Activated naive CD4-positive, alpha-beta T cell treated with anti-CD3 and anti-CD28 coated beads, Interleukin-2, amount 50 U/mL, for 16 hours (primary cell): Measurements from ENCODE around the gene JAZF1.

Experiments used
- DNase-seq: peaks from one replicate; pipeline ENCODE4 v3.0.0-alpha.2; 2020

The JAZF1 gene

DNA sequence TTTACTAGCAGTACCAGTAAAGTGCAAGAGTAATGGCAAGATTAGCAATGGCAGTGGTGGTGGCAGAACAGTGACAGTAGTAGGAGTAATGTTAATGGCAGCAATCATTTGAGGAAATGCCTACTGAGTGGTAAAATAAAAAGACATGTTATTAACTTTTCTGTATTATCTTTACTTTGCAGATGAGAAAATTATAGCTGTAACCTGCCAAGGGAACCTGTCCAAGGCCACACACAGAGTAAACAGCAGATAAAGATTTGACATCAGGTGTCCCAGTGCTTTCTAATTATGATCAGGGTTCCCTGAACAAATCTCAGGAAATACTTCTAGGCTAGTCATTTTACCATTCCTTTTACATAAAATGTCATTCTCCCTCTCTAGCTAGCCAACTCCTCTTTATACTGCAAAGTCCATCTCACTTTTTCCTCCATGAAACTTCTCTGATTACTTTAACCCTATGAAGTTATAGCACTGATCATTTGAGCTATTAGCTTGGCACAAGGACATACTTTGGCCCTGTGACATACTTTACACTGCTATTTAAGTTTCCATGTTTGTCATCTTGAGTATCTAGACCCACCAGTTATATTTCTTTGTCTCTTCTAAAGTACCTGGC, 221.6 kb downstream of the JAZF1 start:
- DNase-seq = no peak

DNA sequence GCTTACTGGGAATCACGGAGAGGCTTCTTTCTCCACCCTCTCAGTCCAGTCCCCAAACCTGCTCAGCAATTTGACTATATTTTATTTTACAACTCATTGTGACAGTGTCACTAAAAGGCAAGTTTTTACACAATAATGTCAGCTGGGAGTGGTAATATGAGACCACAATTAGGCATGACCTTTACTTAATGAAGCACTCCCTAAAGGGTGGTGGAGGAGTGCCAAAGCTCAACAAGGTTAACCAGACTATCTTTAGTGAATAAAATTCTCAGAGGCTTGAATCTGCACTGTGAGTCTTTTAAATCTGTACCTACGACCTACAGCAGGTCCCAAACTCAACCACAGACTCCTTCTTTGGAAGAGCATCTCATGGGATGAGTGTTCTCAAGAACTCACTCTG, 225.0 kb downstream of the JAZF1 start:
- DNase-seq = no peak

DNA sequence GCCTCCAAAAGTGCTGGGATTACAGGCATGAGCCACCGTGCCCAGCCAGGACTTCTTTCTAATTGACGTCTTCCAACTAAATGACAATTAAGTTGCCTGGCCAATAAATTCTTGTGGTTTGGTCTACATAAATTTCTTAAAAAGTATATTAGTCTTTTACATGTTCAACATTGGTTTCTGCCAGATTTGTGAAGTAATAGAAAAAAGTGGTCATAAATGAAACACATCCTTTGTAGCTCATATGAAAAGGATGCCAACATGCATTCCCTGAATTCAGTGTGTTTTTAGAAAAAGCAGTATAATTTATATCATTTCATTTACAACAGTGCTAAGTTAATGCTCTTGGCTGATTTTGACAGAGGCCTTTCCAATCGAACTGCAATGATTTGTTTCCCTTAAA, 225.6 kb downstream of the JAZF1 start:
- DNase-seq = no peak

DNA sequence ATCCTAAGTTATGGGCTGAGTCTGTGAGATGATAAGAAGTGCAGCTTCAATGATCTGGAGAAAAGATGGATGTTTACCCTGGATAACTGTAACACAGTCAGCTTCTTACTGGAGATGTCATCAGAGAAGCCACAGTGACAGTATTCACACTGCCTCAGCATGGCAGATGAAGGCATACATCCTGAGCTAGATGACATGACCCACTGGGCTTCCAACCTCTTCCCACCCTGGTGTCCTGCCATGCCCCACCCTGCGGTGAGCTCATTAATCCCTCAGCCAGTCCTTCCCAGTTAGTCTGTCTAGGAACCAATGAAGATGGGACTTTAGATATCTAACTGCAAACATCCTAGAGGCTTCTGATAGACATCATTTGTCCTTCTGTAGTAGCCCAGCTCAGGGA, 226.8 kb downstream of the JAZF1 start:
- no peak for DNase-seq

DNA sequence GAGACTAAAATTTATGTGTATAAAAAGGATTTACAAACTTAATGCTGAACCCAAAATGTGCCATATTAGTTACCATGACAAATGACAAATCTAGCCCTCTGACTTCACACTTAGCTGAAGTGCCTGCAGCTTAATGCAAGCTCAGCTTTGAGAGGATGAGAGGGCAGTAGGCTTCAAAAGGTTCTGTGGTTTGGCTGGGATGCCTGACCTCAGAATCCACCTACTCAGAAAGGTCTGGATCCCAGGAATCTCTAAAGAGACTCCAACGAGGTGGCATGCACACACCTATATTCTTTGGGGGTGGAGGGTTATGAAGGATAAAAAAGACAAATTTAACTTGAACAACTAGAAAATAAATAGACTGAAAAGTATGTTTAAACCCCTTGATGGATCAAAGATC, 227.2 kb downstream of the JAZF1 start:
- no peak for DNase-seq

DNA sequence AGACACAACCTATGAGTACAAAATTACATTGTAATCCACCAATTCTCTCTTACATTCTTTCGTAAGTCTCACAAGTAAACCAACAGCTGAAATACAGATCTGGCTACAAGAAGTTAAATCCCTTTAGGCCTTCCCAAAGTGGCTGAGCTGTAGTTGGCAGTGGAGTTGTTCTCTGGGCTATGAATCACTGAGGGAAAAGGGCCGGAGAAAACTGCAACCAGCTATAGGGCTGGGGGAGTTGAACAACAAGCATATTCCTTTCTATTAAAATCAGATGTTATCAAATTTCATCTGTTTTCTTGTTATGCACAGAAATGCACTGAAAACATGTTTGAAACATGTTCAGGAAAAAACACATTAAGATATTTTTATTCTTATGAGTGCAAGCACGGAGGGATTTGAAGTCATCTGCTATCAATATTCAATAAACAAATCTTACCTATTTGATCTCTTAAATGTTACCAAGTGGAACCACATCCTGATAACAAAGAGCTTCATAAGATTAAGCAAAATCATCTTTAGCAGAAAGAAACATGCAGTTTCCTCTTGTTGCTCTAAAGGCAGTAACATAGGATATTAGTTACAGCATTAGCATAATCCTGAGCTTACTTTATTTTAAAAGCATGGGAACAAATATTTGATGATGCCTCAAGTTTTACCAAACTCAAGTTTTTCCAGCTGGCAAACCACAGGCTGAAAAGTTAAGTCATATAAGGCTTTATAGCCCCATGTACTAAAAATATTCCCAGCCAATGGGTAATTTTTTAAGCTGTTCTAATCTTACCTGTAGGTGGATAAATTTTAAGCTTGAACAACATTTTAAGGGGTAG, 227.9 kb downstream of the JAZF1 start:
- DNase-seq = no peak

DNA sequence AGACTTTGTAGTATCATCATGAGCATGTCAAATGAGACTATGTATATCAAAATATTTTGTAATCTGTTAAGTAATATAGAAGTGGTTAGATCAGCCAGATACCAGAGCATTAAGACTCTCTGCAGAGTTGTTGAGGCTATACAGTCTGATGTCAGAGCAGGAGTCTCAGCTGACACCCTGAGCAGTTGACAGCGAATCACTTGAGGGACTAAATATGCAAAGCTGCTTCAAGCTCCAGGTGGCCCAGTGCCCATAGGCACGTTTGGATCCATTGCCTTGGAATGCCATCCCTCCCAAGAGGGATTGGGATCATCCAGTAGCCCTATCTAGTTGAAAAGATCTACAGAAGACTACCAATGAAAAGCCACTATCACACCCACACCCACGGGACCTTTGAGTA, 230.5 kb downstream of the JAZF1 start:
- no peak for DNase-seq

DNA sequence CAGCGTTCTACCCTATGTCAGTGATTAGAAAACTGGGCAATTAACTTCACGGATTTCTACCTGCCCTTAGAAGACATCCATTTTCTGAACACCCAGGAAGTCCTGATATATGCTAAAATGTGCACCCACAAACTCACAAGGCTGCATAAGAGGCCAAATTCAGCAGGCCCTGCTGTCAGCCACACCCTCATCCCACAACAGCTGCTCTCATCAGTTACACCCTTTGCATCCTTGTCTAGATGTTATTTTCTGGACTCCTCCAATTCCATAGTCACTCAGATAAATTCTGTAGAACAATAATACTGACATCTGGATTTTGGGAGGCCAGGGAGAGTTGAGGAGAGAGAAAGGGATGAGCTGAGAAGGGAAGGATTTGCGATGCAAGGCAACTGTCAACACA, 231.7 kb downstream of the JAZF1 start:
- no peak for DNase-seq

DNA sequence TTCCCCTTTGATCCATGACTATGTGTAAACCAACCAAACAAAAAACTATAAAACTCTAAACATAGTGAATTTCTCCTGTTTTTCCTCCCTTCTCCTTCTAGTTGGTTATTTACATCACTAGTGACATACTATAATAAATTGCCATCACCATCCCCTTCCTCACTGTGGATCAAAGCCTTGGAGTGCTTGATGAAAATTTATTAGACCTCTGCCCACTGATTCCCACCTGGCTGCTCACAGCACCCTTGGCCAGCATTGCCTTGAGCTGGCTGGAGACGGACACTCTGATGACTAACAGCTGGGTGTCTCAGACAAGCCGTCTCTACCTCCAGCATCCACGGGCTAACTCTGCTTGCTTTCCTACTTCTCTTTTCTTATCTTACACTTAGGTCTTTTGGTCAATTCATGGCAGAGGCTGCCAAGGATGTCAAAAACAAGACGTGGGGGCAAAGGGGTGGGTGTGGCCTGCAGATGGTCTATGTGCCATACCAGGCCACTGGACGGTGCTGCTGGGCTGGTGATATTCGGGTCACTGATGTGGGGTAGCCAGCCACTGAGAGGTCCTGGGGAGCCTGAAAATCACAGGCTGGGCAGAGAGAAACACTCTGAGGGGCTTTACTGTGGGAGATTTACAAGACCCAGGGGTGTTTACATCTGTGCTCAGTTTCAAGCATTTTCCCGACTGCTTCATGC, 232.9 kb downstream of the JAZF1 start:
- no peak for DNase-seq

DNA sequence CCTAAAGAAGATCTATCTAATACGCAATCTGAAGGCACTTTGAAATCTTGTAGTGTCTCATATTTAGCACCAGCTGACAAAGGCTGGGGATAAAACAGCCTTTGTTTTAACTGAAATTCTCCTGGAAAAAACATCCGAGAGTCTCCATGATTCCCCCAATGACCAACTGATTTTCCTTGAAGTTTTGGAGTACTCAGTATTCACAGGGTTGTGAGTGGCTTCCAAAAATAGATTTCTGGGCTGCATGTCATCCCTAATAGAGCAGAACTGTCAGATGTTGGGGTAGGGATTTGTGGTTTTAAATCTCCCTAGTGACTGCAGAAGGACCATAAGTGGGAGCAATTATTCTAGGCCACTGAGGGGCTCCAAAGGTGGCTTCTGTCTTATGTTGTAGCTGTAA, 234.2 kb downstream of the JAZF1 start:
- no peak for DNase-seq

DNA sequence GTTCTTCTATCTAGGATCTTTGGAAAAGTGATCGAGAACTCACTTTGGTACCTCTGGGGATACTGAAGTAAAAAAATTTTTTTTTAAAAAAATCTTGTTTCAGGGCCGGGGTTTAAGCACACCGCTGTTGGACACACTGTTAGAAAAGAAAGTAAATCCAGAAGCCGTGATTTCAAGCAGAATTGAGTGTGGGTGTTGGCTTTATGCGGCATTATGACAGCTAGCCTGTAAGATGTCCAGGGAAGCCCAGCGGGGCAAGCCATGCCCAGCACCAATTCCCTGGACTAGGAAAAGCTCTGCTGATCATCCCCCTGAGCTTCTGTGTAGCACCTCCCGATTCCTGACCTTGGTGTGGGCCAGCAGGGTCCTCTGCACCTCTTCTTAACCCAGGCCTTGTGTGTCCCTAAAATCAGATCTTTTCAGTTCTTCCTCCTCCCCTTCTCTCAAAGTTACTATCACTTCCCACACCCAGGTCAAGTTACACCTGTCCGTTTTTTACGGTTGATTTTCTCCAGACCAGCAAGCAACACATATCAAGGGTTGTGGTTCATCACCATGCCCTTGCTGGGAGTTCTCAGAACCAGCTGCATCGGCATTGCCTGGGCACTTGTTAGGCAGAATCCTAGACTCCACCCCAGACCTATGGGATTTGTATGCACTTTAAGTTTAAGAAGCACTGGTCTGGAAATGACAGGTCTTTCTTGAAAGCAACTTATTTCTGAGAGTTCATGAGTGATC, 235.4 kb downstream of the JAZF1 start:
- no peak for DNase-seq

DNA sequence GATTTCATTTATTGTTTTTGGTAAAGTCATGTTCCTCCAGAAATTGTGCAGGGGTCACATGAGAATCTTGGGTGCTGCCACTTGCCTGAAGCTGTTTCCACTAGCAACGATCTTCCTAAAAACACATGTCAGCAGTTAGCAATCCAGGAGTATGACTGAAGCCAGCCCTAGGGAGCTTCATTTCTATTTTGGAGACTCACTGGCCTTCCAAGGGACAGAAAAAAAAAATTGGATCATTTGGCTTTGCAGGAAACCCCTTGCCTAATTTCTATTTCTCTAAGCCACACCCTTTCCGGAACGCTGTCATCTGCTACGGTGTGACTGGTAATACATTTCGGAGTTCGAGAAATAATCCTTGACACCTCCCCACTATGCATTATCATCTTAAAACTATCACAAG, 236.0 kb downstream of the JAZF1 start:
- DNase-seq = no peak

DNA sequence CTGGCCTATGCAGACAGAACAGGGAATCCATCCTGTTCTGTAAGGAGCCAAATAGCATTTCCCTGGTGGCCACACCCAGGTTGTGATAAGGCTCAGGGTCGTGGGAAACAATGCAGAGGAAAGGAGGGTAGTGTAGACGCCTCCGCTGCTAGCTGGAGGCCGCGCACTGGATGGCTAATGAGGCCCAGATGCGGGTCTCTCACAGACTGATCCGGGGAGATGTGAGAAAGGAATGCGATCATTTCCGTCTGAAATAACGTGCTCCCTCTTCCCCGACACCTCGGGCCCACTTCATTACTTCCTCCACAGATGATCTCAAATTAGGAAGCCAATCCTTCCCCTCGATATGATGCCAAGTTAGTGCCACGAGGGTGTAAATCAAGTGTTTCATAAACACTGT, 237.4 kb downstream of the JAZF1 start:
- no peak for DNase-seq

DNA sequence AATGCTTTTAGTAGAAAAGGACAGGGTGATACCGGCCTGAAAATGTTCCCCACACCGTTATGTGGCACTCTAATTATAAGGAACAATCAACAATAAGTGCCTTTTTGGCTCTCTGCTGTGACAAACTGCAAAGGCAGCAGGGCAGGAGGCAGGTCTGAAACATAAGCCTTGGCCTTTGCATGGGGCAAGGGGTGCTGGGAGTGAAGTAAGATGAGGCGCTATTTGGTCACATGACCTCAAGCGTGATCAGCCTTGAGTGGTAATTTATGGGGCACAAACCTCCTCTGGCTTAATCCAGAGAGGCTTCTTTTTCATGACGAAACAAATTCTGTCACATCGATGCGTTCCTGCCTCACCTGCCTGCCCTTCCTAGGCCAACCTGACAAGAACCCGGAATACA, 237.9 kb downstream of the JAZF1 start:
- no peak for DNase-seq

DNA sequence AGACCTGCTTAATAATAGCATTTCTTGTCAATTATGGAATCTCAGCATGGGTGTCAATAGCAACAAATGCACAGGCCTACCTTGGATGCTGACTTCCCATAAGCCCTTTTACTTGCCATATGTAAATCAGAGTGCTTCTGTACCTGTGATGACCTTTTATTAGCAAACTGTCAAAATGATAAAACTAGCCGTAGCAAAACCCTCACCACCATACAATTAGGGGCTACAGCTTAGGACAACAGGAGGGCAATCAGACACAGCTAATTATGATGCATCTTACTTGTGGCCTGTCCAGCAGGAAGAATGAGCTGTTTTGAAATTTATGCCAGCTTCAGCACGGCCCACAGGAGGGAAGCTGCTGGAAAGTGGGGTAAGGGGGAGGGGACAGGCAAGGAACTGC, 239.1 kb downstream of the JAZF1 start:
- DNase-seq = no peak

DNA sequence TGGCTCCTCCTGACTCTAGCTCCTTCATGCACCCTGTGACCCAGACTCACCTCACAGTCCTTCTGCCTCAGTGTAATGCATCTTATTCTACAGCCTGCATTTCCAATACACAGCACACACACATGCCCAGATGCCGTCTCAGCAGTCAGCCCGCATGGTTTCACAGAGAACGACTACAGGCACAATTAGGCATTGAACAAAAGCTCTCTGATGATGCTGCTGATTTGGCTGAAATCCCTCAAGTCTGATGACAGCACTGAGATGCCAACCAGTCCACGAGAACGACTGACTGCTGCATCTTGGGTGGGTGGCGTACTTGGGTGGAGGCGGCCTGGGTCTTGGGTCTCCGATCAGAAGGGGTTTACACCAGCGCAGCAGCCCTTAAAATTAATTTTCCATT, 240.3 kb downstream of the JAZF1 start:
- DNase-seq = no peak

DNA sequence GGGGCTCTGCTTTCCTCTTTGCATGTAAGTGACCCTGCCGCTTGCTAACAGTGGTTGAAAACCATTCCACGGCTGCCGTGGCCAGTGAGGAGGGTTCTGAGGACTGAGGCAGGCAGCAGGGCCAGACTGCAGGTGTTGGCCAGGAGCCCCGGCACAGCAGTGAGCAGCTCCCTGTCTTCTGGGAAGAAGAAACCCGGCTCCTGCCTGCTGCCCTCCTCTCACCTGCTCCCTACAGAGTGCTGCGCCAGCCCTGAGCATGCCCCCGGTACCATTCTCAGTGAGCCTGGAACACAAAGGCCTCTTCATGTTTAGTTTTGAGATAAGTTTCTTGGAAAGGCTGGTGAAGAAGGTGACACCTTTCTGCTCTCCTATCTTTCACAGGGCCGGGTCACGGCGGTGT, 240.7 kb downstream of the JAZF1 start:
- no peak for DNase-seq

DNA sequence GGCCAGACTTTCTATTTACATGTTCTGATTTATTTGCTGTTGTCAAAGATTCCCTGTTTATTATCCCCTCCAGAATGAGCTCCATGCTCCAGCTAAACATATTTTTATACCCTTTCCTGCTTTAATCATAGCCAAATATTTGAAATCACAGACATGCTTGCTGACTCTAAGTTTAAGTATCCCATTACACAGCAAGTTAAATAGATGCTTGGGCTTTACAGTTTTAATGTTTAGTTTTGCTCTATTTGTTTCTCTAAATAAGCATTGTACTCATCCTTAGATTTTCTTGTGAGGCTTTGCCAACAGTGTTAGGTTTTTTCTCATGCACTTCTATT, 243.9 kb downstream of the JAZF1 start:
- no peak for DNase-seq

DNA sequence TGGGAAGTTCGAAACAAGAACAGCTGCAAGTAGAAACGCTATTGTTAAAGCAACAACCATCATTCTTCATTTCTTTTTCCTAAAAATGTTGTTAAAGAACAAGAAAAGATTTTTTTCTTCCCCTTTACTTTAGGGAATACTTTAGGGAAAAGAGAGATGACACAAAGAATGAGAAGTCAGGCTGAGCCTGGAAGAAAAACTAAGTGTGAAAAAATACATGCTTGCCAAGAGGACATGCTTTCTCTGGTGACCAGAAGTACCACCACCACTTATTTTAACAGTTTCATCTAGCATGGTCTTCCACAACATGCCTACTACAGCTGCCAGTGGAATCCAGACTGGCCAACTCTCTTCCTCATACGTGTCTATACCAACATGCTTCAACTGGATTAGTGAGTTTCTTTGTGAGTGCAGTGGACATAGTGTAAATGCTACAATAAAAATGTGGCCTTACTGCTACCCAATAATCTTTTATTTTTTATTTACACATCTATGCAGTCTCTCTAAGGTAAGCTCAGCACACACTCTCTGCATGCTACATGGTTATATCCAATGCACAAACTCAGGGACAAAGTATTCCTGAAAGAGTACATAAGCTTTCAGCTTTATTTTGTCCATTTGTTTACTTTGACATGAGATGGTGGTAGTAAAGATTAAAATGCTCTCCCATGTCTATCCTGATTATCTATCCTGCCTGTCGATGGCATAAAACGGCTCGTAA, 244.4 kb downstream of the JAZF1 start:
- no peak for DNase-seq

DNA sequence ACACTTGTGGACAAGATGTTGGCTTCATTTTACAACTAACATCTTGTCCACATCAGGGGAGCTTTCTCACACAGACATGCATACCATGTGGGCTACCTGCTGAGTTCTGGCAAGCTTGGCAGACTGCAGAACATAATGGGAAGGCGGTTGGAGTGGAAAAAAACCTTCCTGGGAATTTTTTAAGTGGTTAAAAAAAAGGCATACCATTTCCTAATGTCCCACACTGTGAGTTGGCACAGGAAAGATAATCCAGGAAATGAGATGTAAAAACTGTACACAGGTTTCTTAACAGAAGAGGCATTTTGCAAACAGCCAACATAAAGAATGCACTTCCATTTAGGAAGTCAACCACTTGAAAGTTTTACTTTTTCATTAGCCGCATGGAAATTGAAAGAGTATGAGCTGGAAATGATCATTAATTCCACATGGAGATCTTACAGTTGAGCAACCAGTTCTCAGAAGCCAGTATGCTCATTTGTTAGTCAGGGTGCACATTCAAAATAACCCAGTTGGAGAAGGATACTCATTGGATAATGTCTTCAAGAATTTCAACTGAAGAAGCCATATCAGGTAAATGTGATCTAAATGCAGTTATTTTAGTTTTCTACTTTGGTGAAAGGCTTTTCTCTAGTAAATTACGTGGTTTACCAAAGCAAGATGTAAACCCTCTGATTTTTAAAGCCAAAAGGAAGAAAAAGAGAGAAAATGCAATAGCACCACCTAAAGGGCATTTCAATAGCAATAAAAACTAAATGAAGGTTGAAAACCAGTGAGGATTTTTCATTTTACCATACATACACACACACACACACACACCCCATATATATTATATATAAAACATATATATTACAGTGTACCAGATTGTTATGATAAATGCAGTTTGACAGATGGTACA, 246.7 kb downstream of the JAZF1 start:
- DNase-seq = no peak

DNA sequence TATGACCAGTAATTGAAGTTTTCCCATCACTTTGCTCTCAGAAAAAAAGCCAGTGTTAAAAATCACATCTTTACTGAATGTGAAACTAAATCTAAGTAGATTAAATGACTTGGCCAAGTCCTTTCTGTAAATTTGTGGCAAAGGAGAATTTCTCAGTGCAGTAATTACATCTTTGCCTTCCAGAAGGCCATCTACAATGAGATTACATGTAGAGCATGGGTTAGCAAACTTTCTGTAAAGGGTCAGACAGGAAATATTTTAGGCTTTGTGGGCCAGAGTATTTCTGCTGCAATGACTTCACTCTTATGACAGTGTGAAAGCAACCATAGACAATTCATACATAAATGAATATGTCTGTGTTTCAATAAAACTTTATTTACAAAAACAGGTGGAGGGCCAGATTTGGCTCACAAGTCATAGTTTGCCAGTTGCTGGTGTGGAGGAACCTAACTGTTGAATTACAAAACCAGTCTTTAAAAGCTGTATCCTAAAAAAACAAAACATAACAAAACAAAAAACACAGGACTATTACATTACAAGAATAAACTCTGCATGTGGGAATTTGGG, 249.6 kb downstream of the JAZF1 start:
- DNase-seq = no peak

DNA sequence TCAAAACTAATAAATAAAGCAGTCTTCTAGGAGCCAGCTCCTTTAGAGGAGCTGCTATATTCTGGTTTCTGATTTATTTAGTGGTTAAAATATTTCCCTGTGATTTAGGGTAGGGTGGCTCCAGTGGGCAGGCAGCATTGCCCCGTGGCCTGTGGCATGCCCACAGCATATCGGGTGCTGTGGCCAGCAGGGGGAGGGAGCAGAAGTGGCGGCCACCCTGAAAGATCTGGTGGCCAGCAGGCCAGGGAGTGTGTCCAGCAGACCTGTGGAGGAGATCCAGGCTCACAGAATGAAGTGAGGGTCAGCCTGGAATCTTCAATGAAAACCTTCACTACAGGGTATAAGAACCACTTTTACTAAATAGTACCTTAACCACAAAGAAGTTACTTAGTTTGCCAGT, 251.5 kb downstream of the JAZF1 start:
- DNase-seq = no peak
